HPDE6-E6E7 (cell line): ENCODE measurements around the gene NEK9.
"Not testable (repeated sequence)": the region's sequence is repeated elsewhere in the genome, so short reads cannot be mapped to it uniquely, and the experiment has no call there.

Experiments used
- DNase-seq: peaks from one replicate; pipeline ENCODE4 v3.0.0; 2011; ENCODE audit warnings: missing footprints; ENCODE audit errors: extremely low spot score

The NEK9 gene

DNA sequence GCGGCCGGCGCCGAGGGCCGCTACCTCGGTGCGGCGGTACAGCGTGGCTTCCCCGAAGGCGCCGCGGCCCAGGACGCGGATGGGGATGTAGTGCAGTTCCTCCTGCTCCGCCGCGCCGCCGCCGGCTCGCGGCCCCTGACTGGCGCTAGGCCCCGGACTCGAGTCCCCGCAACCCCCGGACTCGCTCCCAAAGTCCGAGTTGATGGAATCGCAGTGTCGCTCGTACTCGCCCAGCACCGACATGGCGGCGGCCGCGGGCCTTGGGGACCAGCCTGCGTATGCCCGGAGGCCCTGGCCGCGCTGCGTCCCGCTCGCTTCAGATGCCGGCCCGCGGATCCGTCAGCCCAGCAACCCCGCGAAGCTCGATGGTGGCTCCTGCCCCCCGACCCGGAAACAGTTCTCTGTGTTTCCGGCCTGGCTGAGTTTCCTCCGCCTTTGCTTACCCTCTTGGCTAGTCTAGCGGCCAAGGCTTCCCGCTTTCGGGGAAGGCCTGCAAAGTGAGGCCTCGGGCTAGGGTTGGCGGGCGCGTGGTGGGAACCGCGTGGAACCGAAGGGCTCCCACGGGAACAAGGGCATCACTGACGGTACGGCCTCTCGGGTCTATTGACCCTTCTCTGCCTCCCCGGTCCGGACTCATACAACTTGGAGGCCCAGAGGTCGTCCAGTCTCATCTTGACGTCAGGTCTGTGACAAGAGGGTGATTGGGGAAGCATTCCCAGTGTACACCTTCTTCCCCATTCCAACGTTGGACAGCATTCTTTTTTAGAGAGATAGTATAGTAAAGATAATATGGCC, at the start of gene NEK9:
Gene NEK9 (minus strand): TSS at position 370 of the 795 bp plus-strand sequence. CDS start 127 bp downstream, at position 243.
- DNase-seq: peak; percentile 83

- DNase-seq: peak; percentile 64
Observed at GRCh38 chr14:75176142-75176820, 49.4 kb upstream of the NEK9 start, which contains the start of gene TMED10. TSS of gene TMED10 (minus strand) at chr14:75176612. CDS start at chr14:75176579, 33 bp downstream.

DNA sequence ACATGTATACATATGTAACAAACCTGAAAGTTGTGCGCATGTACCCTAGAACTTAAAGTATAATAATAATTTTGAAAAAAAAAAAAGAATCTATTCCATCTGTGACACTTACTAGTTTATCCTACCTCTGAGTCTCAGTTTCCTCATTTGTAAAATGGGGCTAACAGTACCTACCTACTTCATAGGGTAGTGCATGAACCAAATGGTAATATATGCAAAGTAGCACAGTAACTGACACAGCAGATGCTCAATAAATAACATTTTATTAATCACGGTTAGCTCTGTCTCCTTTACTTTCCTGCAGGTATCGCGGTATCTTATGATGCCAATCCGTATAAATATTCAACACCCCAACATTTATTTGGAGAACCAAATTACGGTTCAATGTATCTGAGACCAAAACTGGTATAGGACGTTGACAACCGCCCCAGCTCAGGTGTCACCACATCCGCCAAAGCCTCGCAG, 48.9 kb upstream of the NEK9 start:
- no peak for DNase-seq

DNA sequence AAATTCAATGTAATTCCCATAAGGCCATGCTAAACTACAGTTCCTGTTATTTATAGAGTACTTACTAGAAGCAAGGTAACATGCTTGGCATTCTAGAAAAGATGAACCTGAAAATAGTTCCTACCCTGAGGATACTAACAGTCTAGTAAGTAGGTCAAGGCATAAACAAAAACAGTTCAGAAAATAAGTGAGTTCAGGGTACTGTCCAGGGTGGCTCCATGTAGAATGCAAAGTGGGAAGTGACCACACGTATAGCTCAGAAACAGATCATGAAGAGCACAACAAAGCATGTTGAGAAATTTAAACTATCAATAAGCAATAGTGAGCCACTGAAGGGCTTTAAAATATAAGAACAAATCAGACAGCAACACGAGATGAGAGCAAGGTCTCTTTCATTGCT, 47.2 kb upstream of the NEK9 start:
- DNase-seq: no peak

GRCh38 chr14:75170772-75171171, 43.9 kb upstream of the NEK9 start:
- DNase-seq: no peak

- DNase-seq: no peak
Observed at GRCh38 chr14:75168586-75169335, 41.9 kb upstream of the NEK9 start.

DNA sequence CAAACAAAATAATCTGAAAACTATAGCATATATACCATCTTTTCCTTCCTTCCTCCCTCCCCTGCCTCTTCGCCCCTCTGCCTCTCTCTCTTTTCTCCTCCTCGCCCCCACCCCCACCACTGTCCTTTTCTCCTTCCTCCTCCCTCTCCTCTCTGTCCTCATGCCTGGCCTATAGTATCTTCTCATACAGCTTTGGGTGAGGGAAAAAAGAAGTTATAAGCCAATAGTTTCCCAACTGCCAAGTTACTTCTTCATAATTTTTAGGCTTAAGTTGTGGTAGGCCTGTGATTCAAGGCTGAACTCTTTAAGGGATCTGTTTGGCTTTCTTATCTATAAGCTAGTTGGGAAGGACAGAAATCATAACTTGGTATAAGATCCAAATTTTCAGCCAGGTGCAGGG, 40.5 kb upstream of the NEK9 start:
- DNase-seq: no peak

GRCh38 chr14:75165586-75166391, 38.9 kb upstream of the NEK9 start:
- DNase-seq: no peak

DNA sequence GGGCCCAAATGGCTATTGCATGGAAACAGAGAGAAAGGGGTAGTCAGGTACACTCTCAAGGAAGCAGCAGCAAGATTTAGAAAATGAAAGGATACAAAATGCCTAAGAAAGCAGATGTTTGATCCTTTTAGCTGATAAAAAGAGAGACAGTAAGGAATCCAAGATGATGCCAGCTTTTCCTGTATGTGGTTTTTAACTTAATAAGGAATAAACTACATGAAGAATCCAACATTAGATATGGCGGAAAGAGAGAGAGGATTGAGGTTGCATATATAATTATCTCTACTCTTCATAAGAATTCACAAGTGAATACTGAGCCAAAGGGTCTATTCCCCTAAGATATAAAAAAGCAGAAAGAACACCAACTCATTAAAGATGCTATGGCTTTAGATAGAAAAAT, 38.0 kb upstream of the NEK9 start:
- DNase-seq: no peak

GRCh38 chr14:75163677-75164076, 36.8 kb upstream of the NEK9 start:
- no peak for DNase-seq

GRCh38 chr14:75162631-75163030, 35.8 kb upstream of the NEK9 start:
- DNase-seq: no peak

DNA sequence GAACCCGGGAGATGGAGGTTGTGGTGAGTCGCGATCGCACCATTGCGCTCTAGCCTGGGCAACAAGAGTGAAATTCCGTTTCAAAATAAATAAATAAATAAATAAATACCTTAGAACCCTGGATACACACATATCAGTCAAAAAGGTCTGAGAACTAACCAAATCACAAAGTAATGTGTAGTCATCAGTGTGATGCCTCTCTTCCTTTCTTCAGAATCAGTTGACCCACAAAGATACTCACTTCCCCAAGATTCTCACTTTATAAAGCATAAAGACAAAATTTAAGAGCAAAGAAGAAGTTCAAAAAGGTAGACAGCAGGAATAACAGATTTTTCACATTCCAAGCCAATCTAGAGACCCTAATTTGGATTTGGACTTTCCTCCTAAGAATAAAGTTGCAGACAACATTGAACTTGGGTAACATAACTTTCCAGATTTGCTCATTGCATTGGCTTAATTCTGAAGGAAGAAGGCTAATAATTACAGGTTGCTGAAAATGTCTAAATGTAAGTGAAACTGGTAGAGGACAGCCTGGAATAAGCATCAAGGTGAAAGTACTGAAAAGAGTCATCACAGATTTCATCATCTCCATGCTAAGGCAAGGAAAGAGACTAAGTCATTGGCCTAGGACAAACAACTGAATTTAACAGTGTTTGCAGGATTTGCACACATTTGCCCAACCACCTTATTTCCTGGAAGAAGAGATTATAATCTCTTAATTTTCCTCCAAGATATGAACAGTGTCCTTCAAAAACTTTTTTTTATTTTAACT, 32.2 kb upstream of the NEK9 start:
- DNase-seq: no peak

GRCh38 chr14:75156901-75157300, 30.1 kb upstream of the NEK9 start:
- DNase-seq: no peak

GRCh38 chr14:75156111-75156510, 29.3 kb upstream of the NEK9 start:
- no peak for DNase-seq

GRCh38 chr14:75155169-75155568, 28.3 kb upstream of the NEK9 start:
- DNase-seq: no peak

DNA sequence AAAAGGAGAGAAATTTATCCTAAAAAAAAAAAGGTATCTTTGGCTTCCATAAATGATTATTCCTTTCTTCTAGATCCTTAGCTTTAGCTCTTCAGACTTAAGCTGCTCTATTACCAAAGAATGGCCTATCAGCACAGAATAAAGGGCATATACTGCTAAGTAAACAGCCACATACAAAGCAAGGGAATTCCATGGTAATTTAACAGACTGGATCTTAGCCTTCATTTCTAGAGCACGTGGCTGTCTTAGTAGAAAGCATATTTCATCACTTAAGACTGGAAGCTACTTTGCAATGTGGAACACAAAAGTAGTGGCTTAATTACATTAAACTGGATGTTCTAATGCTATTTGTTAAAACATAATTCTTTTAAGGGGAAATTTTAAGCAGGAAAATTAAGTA, 26.4 kb upstream of the NEK9 start:
- DNase-seq: no peak

GRCh38 chr14:75151851-75152250, 25.0 kb upstream of the NEK9 start:
- DNase-seq: no peak

- not testable (repeated sequence) for DNase-seq
Observed at GRCh38 chr14:75150637-75151036, 23.8 kb upstream of the NEK9 start.

DNA sequence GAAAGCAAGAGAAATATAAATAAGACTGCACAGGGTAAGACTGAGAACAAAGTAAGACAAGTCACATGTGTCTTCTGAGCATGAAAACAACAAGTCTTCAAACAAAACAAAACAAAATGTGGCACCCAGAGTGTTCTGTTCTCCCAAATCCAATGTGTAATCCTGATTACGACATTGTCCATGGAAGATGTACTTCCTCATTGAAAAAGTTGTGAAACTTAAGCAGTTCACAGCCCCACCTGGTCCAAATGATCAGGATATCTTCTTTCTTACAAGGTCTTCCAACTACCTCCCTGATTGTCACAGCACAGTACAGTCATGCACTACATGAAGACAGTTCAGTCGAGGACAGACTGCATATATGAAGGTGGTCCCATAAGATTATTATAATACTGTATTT, 23.3 kb upstream of the NEK9 start:
- no peak for DNase-seq

GRCh38 chr14:75147423-75148071, 20.7 kb upstream of the NEK9 start:
- DNase-seq: no peak
